DND-41 (cell line): ENCODE measurements around the gene NME7.

Experiments
- ATAC-seq: fragments of 200-7000 bp; cut with Tn5 transposase; 3 replicates; pipeline ENCODE4 v1.9.1; 2021; ENCODE audit warnings: low read depth; ENCODE audit not compliant: insufficient read depth
- DNase-seq: peaks from one replicate; pipeline ENCODE4 v3.0.0-alpha.2; 2020
- H2AFZ ChIP-seq: 2 replicates; pipeline ENCODE4 v1.6.0; 2012; ENCODE audit warnings: low read depth, low read length
- H3K27ac ChIP-seq: 2 replicates; pipeline ENCODE4 v1.5.1; 2012; ENCODE audit warnings: low read length, inconsistent platforms
- H3K27me3 ChIP-seq: fragments of 200-600 bp; sonication (generic); 2 replicates; pipeline ENCODE4 v1.6.0; 2012; ENCODE audit warnings: low read length, mild to moderate bottlenecking, inconsistent platforms; ENCODE audit not compliant: insufficient read depth, poor library complexity
- H3K36me3 ChIP-seq: 2 replicates; pipeline ENCODE4 v1.5.1; 2012; ENCODE audit warnings: low read length, inconsistent platforms; ENCODE audit not compliant: insufficient read depth
- H3K4me1 ChIP-seq: 2 replicates; pipeline ENCODE4 v1.5.1; 2012; ENCODE audit warnings: mild to moderate bottlenecking, low read length; ENCODE audit not compliant: insufficient read depth
- H3K4me2 ChIP-seq: 2 replicates; pipeline ENCODE4 v1.6.0; 2012; ENCODE audit warnings: mild to moderate bottlenecking, moderate library complexity, low read length, inconsistent platforms; ENCODE audit not compliant: insufficient read depth
- H3K4me3 ChIP-seq, 2 experiments: fragments of 200-600 bp in 1 of 2; shearing (Covaris generic) in 1 of 2; 2 replicates each; pipeline ENCODE4 v1.5.1; 2012 to 2016; ENCODE audit warnings: inconsistent platforms in 2 of 2, low read length in 2 of 2, mild to moderate bottlenecking in 2 of 2, low read depth in 1 of 2, moderate library complexity in 1 of 2
- H3K79me2 ChIP-seq: 2 replicates; pipeline ENCODE4 v1.6.0; 2012; ENCODE audit warnings: low read length, inconsistent platforms; ENCODE audit not compliant: insufficient read depth
- H3K9ac ChIP-seq: 2 replicates; pipeline ENCODE4 v1.6.0; 2012; ENCODE audit warnings: low read depth, mild to moderate bottlenecking, inconsistent platforms, low read length, moderate library complexity
- H3K9me3 ChIP-seq: 2 replicates; pipeline ENCODE4 v1.5.1; 2012; ENCODE audit warnings: low read length, moderate library complexity, mild to moderate bottlenecking, inconsistent platforms; ENCODE audit not compliant: insufficient read depth, severe bottlenecking
- H4K20me1 ChIP-seq: 2 replicates; pipeline ENCODE4 v1.6.0; 2012; ENCODE audit warnings: low read length; ENCODE audit not compliant: insufficient read depth
- CTCF ChIP-seq: IDR thresholded peaks from 2 replicates; pipeline ENCODE4 v1.5.1; 2012; ENCODE audit warnings: borderline replicate concordance, low read length, moderate library complexity, mild to moderate bottlenecking; ENCODE audit not compliant: poor library complexity, severe bottlenecking; ENCODE audit errors: extremely low read depth
- EZH2 ChIP-seq: IDR thresholded peaks from 3 replicates; pipeline ENCODE4 v1.6.1; 2012; ENCODE audit warnings: borderline replicate concordance, low read depth, mild to moderate bottlenecking, moderate library complexity, low read length, inconsistent platforms; ENCODE audit not compliant: severe bottlenecking

NME7 gene

DNA sequence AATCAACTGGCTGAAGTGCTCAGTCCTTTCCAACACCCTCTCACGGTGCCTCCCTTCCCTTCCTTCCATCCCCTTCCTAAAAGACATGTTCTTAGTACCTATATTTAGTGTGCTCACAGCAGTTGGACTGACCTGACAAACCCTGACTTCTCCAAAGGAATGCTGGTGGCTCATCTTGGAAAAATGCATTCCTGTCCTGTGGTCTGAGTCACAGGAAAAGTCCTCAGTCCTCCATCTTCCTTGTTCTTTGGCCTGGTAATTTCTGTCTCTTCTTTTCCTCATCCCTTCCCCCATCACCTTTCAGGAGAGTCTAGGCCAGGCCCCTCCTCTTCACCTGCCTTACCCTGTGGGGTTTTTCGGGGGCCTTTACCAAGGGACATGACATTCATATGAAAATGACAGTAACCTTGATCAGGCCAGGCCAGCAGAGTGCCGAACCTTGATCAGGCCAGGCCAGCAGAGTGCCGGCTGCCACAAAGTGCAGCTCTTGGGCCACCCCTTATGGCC lies 253.9 kb downstream of the NME7 start:
- H3K9ac ChIP-seq: no peak overlapping the region
- no peak overlapping the region for H3K4me3 ChIP-seq
- no peaks in the 10 kb centered on the region for H3K79me2 ChIP-seq

GRCh38 chr1:169112241-169112640 lies 255.4 kb downstream of the NME7 start:
- DNase-seq (no peak), ATAC-seq (no peak)
- Histone ChIP-seq H3K27me3 (no peaks in the 10 kb centered on the region), H3K9ac (no peak overlapping the region), H3K27ac (no peak overlapping the region), H4K20me1 (no peaks in the 10 kb centered on the region), H3K4me3 (no peak overlapping the region), H3K9me3 (no peaks in the 10 kb centered on the region), H3K4me1 (peaks cover 32% of the 10 kb centered on the region), H2AFZ (no peak overlapping the region), H3K36me3 (peaks cover 18% of the 10 kb centered on the region), H3K79me2 (peaks cover 9% of the 10 kb centered on the region), H3K4me2 (no peak overlapping the region)
- TF ChIP-seq EZH2: no peak
- no peak for TF ChIP-seq CTCF

More for the DNA sequence above, 253.9 kb downstream of the NME7 start:
- Histone ChIP-seq H2AFZ (no peak overlapping the region), H3K9me3 (no peaks in the 10 kb centered on the region), H3K4me2 (no peak overlapping the region), H3K36me3 (peaks cover 18% of the 10 kb centered on the region), H3K4me1 (peaks cover 17% of the 10 kb centered on the region), H4K20me1 (no peaks in the 10 kb centered on the region), H3K27me3 (no peaks in the 10 kb centered on the region), H3K27ac (no peak overlapping the region)
- DNase-seq (no peak), ATAC-seq (no peak)
- TF ChIP-seq EZH2: no peak
- no peak for TF ChIP-seq CTCF

DNA sequence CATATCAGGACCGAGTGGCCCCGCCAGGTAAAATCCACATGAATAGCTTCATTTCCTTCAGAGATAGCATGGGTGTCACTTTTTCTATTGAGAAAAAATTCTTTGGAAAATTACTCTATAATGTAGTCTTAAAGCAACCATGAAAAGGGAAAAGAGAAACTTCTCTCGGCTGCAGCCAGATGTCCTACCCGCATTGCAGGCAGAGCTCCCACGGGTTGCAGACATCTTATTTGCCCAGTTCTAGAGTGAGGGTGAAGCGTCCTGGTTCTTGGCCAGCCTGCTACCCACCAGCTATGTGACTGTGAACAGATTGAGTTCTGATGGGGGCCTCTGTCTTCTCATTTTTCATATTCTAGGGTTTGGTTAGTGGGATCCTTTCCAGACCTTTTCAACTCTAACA lies 256.1 kb downstream of the NME7 start:
- Histone ChIP-seq H3K36me3 (peaks cover 18% of the 10 kb centered on the region), H3K27me3 (peaks cover 7% of the 10 kb centered on the region), H3K4me1 (peaks cover 36% of the 10 kb centered on the region), H3K4me3 (no peak overlapping the region), H3K9me3 (no peaks in the 10 kb centered on the region), H4K20me1 (no peaks in the 10 kb centered on the region), H2AFZ (no peak overlapping the region), H3K27ac (no peak overlapping the region), H3K4me2 (no peak overlapping the region), H3K79me2 (peaks cover 15% of the 10 kb centered on the region), H3K9ac (no peak overlapping the region)
- DNase-seq (no peak), ATAC-seq (no peak)
- TF ChIP-seq CTCF (no peak), EZH2 (no peak)
